ENCODE measurements around the gene B4GALT2.

B4GALT2 gene

GRCh38 chr1:43946236-43947060 lies 32.6 kb upstream of the B4GALT2 start, which contains the start of gene IPO13:
TSS of gene IPO13 (plus strand) at chr1:43946950. CDS start at chr1:43947601, 651 bp downstream.
- peak; percentile 94 to 99 for DNase-seq

- no peak for DNase-seq
Observed at GRCh38 chr1:43947061-43947873, 31.7 kb upstream of the B4GALT2 start.

- DNase-seq, result no peak
Observed at GRCh38 chr1:43947874-43948437, 31.1 kb upstream of the B4GALT2 start.

GRCh38 chr1:43949678-43950077 lies 29.3 kb upstream of the B4GALT2 start:
- no peak for DNase-seq

- no peak for DNase-seq
Observed at GRCh38 chr1:43951021-43951985, 27.7 kb upstream of the B4GALT2 start.

GRCh38 chr1:43952731-43953346 lies 26.2 kb upstream of the B4GALT2 start:
- DNase-seq, result peak; percentile 65 to 68

- DNase-seq, result no peak
Observed at GRCh38 chr1:43953361-43953760, 25.6 kb upstream of the B4GALT2 start.

- DNase-seq, result no peak
Observed at GRCh38 chr1:43954036-43954435, 25.0 kb upstream of the B4GALT2 start.

- DNase-seq, result no peak
Observed at GRCh38 chr1:43956234-43956633, 22.8 kb upstream of the B4GALT2 start.

GRCh38 chr1:43957407-43958040 lies 21.5 kb upstream of the B4GALT2 start:
- DNase-seq, result no peak

GRCh38 chr1:43958351-43959255 lies 20.4 kb upstream of the B4GALT2 start:
- no peak for DNase-seq

- DNase-seq, result no peak
Observed at GRCh38 chr1:43960798-43961197, 18.2 kb upstream of the B4GALT2 start.

- DNase-seq, result no peak
Observed at GRCh38 chr1:43961692-43962091, 17.3 kb upstream of the B4GALT2 start.

- DNase-seq, result no peak
Observed at GRCh38 chr1:43962324-43962723, 16.7 kb upstream of the B4GALT2 start.

- DNase-seq, result no peak
Observed at GRCh38 chr1:43963006-43963405, 16.0 kb upstream of the B4GALT2 start.

GRCh38 chr1:43963890-43964289 lies 15.1 kb upstream of the B4GALT2 start:
- no peak for DNase-seq

GRCh38 chr1:43965316-43965715 lies 13.7 kb upstream of the B4GALT2 start:
- DNase-seq, result no peak

GRCh38 chr1:43968348-43968948 lies 10.6 kb upstream of the B4GALT2 start:
- no peak for DNase-seq

- DNase-seq, result no peak
Observed at GRCh38 chr1:43969416-43969745, 9.6 kb upstream of the B4GALT2 start.

Data from NCI-H526 (cell line).